DOHH2 (cell line): ENCODE measurements around the gene TTN.

ENCODE experiments used
- EZH2phosphoT487 ChIP-seq: fragments of 200-600 bp; sonication (generic); IDR thresholded peaks from 2 replicates; pipeline ENCODE4 v1.6.1; 2017; ENCODE audit warnings: borderline replicate concordance, mild to moderate bottlenecking, antibody characterized with exemption, low read length, moderate library complexity, mixed read lengths
- TF ChIP-seq, protein P1 (sequence below): fragments of 200-600 bp; sonication (generic); IDR thresholded peaks from one replicate; pipeline ENCODE4 v1.5.1; 2014; ENCODE audit warnings: antibody characterized with exemption, mild to moderate bottlenecking, low read depth, low read length; ENCODE audit not compliant: poor library complexity, severe bottlenecking

DNA sequence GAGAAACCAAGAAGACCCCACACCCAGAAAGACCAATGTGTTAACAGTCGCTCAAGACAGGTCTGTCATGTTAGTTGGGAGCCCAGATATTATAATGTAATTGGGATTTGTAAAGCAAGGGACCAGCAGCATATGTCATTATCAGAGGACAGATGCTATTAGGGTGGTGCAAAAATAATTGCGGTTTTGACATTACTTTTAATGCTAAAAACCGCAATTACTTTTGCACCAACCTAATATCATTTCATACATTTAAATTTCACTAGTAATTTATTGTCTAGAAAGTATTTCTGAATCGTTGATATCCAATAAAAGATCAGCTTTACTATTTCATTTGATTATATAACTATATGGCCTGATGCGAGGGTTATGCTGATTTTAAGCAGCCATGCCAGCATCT is 131.2 kb downstream of the TTN start:
- TF ChIP-seq, protein P1, sequence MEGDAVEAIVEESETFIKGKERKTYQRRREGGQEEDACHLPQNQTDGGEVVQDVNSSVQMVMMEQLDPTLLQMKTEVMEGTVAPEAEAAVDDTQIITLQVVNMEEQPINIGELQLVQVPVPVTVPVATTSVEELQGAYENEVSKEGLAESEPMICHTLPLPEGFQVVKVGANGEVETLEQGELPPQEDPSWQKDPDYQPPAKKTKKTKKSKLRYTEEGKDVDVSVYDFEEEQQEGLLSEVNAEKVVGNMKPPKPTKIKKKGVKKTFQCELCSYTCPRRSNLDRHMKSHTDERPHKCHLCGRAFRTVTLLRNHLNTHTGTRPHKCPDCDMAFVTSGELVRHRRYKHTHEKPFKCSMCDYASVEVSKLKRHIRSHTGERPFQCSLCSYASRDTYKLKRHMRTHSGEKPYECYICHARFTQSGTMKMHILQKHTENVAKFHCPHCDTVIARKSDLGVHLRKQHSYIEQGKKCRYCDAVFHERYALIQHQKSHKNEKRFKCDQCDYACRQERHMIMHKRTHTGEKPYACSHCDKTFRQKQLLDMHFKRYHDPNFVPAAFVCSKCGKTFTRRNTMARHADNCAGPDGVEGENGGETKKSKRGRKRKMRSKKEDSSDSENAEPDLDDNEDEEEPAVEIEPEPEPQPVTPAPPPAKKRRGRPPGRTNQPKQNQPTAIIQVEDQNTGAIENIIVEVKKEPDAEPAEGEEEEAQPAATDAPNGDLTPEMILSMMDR, result no peak
- no peak for TF ChIP-seq EZH2phosphoT487
